Prostate gland (tissue), 2 donors: ENCODE measurements around the gene EXOC3L1.

ENCODE experiments used
- POLR2A ChIP-seq: fragments of 450-650 bp; IDR thresholded peaks from one replicate; pipeline ENCODE4 v1.6.1; 2016; ENCODE audit warnings: antibody characterized with exemption, mild to moderate bottlenecking
- POLR2AphosphoS5 ChIP-seq: sonication (generic); formaldehyde crosslinking; IDR thresholded peaks from one replicate; pipeline ENCODE4 v1.6.1; 2017; ENCODE audit warnings: antibody characterized with exemption
- TF ChIP-seq, protein P1 (sequence below), 4 experiments: fragments of 200-600 bp in 2 of 4; fragments of 450-650 bp in 2 of 4; sonication (generic) in 2 of 4; IDR thresholded peaks; 1 replicate in 3 of 4; 2 replicates in 1 of 4; pipeline ENCODE4 v1.5.1; 2016 to 2019; ENCODE audit warnings: antibody characterized with exemption in 4 of 4, mild to moderate bottlenecking in 2 of 4, moderate library complexity in 2 of 4

- TF ChIP-seq POLR2A (no peak), POLR2AphosphoS5 (no peak)
- TF ChIP-seq, protein P1, sequence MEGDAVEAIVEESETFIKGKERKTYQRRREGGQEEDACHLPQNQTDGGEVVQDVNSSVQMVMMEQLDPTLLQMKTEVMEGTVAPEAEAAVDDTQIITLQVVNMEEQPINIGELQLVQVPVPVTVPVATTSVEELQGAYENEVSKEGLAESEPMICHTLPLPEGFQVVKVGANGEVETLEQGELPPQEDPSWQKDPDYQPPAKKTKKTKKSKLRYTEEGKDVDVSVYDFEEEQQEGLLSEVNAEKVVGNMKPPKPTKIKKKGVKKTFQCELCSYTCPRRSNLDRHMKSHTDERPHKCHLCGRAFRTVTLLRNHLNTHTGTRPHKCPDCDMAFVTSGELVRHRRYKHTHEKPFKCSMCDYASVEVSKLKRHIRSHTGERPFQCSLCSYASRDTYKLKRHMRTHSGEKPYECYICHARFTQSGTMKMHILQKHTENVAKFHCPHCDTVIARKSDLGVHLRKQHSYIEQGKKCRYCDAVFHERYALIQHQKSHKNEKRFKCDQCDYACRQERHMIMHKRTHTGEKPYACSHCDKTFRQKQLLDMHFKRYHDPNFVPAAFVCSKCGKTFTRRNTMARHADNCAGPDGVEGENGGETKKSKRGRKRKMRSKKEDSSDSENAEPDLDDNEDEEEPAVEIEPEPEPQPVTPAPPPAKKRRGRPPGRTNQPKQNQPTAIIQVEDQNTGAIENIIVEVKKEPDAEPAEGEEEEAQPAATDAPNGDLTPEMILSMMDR (IDR thresholded peaks at IDR 0.05): no peak
Measured at GRCh38 chr16:67183284-67183626, 6.7 kb downstream of the EXOC3L1 start.
